Thoracic aorta (tissue), 2 donors: Measurements from ENCODE around the gene NEK7. TPM values are rescaled to one million over a fixed set of nuclear protein-coding genes. Genes with fewer than 3 reads are reported as not detected.

ENCODE experiments used
- ATAC-seq: fragments of 150-250 bp; one replicate; pipeline ENCODE4 v1.8.0; 2017; ENCODE audit warnings: low read depth; ENCODE audit not compliant: insufficient number of reproducible peaks, low FRiP score
- DNase-seq: peaks from one replicate; pipeline ENCODE4 v3.0.0-alpha.2; 2020; ENCODE audit warnings: low spot score
- H3K27ac ChIP-seq, 2 donors: fragments of 200-600 bp; sonication (generic); 1 replicate in 1 of 2; 2 replicates in 1 of 2; pipeline ENCODE4 v1.5.1; 2016; ENCODE audit warnings: mild to moderate bottlenecking in 2 of 2, moderate library complexity in 2 of 2
- H3K27me3 ChIP-seq: fragments of 200-600 bp; sonication (generic); replicated peaks from 2 replicates; pipeline ENCODE4 v1.6.0; 2016; ENCODE audit warnings: mild to moderate bottlenecking; ENCODE audit not compliant: insufficient read depth
- H3K36me3 ChIP-seq: fragments of 200-600 bp; sonication (generic); one replicate; pipeline ENCODE4 v1.5.1; 2016
- H3K4me1 ChIP-seq, 2 donors: fragments of 200-600 bp; sonication (generic); 1 replicate in 1 of 2; 2 replicates in 1 of 2; pipeline versions ENCODE4 v1.5.1 to v1.6.0; 2016; ENCODE audit warnings: low read depth in 2 of 2, mild to moderate bottlenecking in 1 of 2; ENCODE audit not compliant: control insufficient read depth in 1 of 2
- H3K4me3 ChIP-seq: fragments of 200-600 bp; sonication (generic); 2 replicates; pipeline ENCODE4 v1.5.1; 2016; ENCODE audit warnings: mild to moderate bottlenecking
- H3K9me3 ChIP-seq: fragments of 200-600 bp; sonication (generic); 2 replicates; pipeline ENCODE4 v1.5.1; 2016
- CTCF ChIP-seq: fragments of 200-600 bp; sonication (generic); IDR thresholded peaks from one replicate; pipeline ENCODE4 v1.5.1; 2019; ENCODE audit warnings: antibody characterized with exemption
- total RNA-seq, 2 donors: library from RNA; depleted of rRNA; stranded (reverse); fragments of >200 nt; gene quantifications; one replicate each; pipeline versions ENCODE4 v1.1.0 to v1.2.3, GENCODE V29; 2016

NEK7 gene
- total RNA-seq, 2 donors from 2014 or later: 118 to 155 TPM

- ATAC-seq (no peak), DNase-seq (no peak)
- Histone ChIP-seq H3K27me3 (no peaks in the 10 kb centered on the region), H3K9me3 (no peaks in the 10 kb centered on the region), H3K27ac (no peak overlapping the region), H3K36me3 (no peaks in the 10 kb centered on the region), H3K4me3 (no peak overlapping the region), H3K4me1 (peaks cover 14 to 58% of the 10 kb centered on the region in 2 donors)
- no peak for TF ChIP-seq CTCF
These were observed 26.8 kb downstream of the NEK7 start for GRCh38 chr1:198183605-198184004.

GRCh38 chr1:198184516-198184915 lies 27.7 kb downstream of the NEK7 start:
- no peaks in the 10 kb centered on the region for H3K36me3 ChIP-seq
- no peak for TF ChIP-seq CTCF
- no peaks in the 10 kb centered on the region for H3K27me3 ChIP-seq
- H3K27ac ChIP-seq: no peak overlapping the region
- ATAC-seq: no peak
- H3K9me3 ChIP-seq: no peaks in the 10 kb centered on the region
- no peak overlapping the region for H3K4me3 ChIP-seq
- no peak for DNase-seq
- H3K4me1 ChIP-seq: peaks cover 14 to 54% of the 10 kb centered on the region in 2 donors

GRCh38 chr1:198185146-198185545 lies 28.3 kb downstream of the NEK7 start:
- no peak for ATAC-seq
- Histone ChIP-seq H3K27ac (no peak overlapping the region), H3K4me3 (no peak overlapping the region), H3K36me3 (no peaks in the 10 kb centered on the region), H3K9me3 (no peaks in the 10 kb centered on the region), H3K4me1 (peaks cover 16 to 54% of the 10 kb centered on the region in 2 donors), H3K27me3 (no peaks in the 10 kb centered on the region)
- DNase-seq: no peak
- TF ChIP-seq CTCF: no peak

GRCh38 chr1:198185759-198186158 lies 29.0 kb downstream of the NEK7 start:
- DNase-seq (no peak), ATAC-seq (no peak)
- no peak for TF ChIP-seq CTCF
- Histone ChIP-seq H3K27ac (no peak overlapping the region), H3K27me3 (no peaks in the 10 kb centered on the region), H3K9me3 (no peaks in the 10 kb centered on the region), H3K4me3 (no peak overlapping the region), H3K36me3 (no peaks in the 10 kb centered on the region), H3K4me1 (peaks cover 20 to 57% of the 10 kb centered on the region in 2 donors)

- ATAC-seq (no peak), DNase-seq (no peak)
- Histone ChIP-seq H3K9me3 (no peaks in the 10 kb centered on the region), H3K4me3 (no peak overlapping the region), H3K4me1 (peaks cover 22 to 57% of the 10 kb centered on the region in 2 donors), H3K27ac (no peak overlapping the region), H3K36me3 (no peaks in the 10 kb centered on the region), H3K27me3 (no peaks in the 10 kb centered on the region)
- no peak for TF ChIP-seq CTCF
These were observed 30.2 kb downstream of the NEK7 start for GRCh38 chr1:198186916-198187580.
